ENCODE data around the gene ERCC6L2.

The ERCC6L2 gene

DNA sequence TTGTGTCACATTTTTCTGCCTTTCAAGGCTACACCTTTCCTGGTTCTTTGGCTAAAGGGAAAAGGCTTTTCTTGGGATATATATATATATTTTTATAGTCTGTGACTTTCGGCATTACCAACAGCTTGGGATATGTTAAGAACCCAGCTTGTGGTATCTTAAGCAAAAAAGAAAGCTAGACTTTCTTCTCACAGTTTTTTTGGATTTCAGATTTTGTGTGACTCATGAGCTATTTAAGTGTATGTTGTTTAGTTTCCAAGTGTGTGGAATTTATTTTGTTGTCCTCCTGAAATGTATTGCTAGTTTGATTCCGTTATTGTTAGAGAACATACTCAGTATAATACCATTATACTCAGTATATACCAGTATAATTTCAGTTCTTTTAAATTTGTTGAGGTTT lies 64.8 kb downstream of the ERCC6L2 start:
- Histone ChIP-seq H3K4me3 (ENCODE audit: low read length) (no peak overlapping the region), H3K4me1 (ENCODE audit: low read length) (no peaks in the 10 kb centered on the region), H3K4me2 (ENCODE audit: low read length) (no peak overlapping the region), H2AFZ (ENCODE audit: low read depth, low read length) (no peak overlapping the region), H3K27ac (ENCODE audit: low read length) (no peak overlapping the region), H3K9ac (ENCODE audit: low read length) (no peak overlapping the region), H3K79me2 (ENCODE audit: low read length) (no peaks in the 10 kb centered on the region), H4K20me1 (ENCODE audit: insufficient read depth, low read length) (no peaks in the 10 kb centered on the region), H3K36me3 (replicated peaks; ENCODE audit: low read depth, low read length) (peaks cover 62% of the 10 kb centered on the region), H3K27me3 (ENCODE audit: low read depth, low read length) (no peaks in the 10 kb centered on the region), H3K9me3 (ENCODE audit: insufficient read depth, low read length) (no peaks in the 10 kb centered on the region)
- TF ChIP-seq EZH2phosphoT487 (IDR thresholded peaks at IDR 0.05; ENCODE audit: low read depth): no peak
- TF ChIP-seq, protein P1, sequence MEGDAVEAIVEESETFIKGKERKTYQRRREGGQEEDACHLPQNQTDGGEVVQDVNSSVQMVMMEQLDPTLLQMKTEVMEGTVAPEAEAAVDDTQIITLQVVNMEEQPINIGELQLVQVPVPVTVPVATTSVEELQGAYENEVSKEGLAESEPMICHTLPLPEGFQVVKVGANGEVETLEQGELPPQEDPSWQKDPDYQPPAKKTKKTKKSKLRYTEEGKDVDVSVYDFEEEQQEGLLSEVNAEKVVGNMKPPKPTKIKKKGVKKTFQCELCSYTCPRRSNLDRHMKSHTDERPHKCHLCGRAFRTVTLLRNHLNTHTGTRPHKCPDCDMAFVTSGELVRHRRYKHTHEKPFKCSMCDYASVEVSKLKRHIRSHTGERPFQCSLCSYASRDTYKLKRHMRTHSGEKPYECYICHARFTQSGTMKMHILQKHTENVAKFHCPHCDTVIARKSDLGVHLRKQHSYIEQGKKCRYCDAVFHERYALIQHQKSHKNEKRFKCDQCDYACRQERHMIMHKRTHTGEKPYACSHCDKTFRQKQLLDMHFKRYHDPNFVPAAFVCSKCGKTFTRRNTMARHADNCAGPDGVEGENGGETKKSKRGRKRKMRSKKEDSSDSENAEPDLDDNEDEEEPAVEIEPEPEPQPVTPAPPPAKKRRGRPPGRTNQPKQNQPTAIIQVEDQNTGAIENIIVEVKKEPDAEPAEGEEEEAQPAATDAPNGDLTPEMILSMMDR (IDR thresholded peaks at IDR 0.05; ENCODE audit: low read depth, low read length): no peak

DNA sequence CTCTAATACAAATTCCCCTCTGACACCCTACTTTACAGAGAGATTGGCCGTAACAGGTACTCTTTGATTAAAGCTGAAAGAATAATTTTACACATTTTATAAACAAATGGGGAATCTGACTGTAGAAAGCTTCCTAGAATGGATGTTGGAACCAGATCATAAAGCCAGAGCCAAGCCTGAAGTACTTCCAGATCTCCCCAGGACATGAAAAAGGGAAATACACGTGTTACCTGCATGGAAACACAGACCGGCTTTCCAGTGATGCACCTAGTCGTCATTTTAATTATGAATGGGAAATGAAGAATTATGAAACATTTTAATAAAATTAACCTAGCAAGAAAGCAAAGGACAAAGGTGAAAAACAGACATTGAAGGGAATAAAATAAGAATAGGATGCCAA lies 66.5 kb downstream of the ERCC6L2 start:
- Histone ChIP-seq H3K9ac (ENCODE audit: low read length) (no peak overlapping the region), H3K36me3 (replicated peaks; ENCODE audit: low read depth, low read length) (peaks cover 67% of the 10 kb centered on the region)

DNA sequence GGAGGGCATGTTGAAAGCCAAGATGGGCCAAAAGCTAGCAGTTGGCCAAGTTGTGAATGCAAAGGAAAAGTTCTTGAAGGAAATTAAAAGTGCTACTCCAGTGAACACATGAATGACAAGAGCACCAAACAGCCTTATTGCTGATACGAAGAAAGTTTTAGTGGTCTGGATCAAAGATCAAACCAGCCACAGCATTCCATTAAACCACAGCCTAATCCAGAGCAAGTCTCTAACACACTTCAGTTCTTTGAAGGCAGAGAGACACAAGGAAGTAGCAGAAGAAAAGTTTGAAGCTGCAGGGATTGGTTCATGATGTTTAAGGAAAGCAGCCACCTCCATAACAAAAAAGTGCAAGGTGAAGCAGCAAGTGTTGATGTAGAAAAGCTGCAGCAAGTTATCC lies 71.6 kb downstream of the ERCC6L2 start:
- Histone ChIP-seq H3K36me3 (replicated peaks; ENCODE audit: low read depth, low read length) (peaks cover 67% of the 10 kb centered on the region), H3K9ac (ENCODE audit: low read length) (no peak overlapping the region), H3K4me2 (ENCODE audit: low read length) (no peak overlapping the region), H3K27ac (ENCODE audit: low read length) (no peak overlapping the region), H3K27me3 (ENCODE audit: low read depth, low read length) (no peaks in the 10 kb centered on the region), H2AFZ (ENCODE audit: low read depth, low read length) (no peak overlapping the region), H3K79me2 (ENCODE audit: low read length) (no peaks in the 10 kb centered on the region), H3K9me3 (ENCODE audit: insufficient read depth, low read length) (peaks cover 30% of the 10 kb centered on the region; the same call in 1 of the 2 replicates), H4K20me1 (ENCODE audit: insufficient read depth, low read length) (no peaks in the 10 kb centered on the region), H3K4me1 (ENCODE audit: low read length) (no peaks in the 10 kb centered on the region), H3K4me3 (ENCODE audit: low read length) (no peak overlapping the region)
- no peak for TF ChIP-seq EZH2phosphoT487 (IDR thresholded peaks at IDR 0.05; ENCODE audit: low read depth)
- TF ChIP-seq, protein P1 (IDR thresholded peaks at IDR 0.05; ENCODE audit: low read depth, low read length): no peak

More for the DNA sequence above, 66.5 kb downstream of the ERCC6L2 start:
- TF ChIP-seq EZH2phosphoT487 (IDR thresholded peaks at IDR 0.05; ENCODE audit: low read depth): no peak
- TF ChIP-seq, protein P1 (IDR thresholded peaks at IDR 0.05; ENCODE audit: low read depth, low read length): no peak
- Histone ChIP-seq H3K27me3 (ENCODE audit: low read depth, low read length) (no peaks in the 10 kb centered on the region), H3K27ac (ENCODE audit: low read length) (no peak overlapping the region), H3K4me1 (ENCODE audit: low read length) (no peaks in the 10 kb centered on the region), H3K79me2 (ENCODE audit: low read length) (no peaks in the 10 kb centered on the region), H2AFZ (ENCODE audit: low read depth, low read length) (no peak overlapping the region), H4K20me1 (ENCODE audit: insufficient read depth, low read length) (no peaks in the 10 kb centered on the region), H3K9me3 (ENCODE audit: insufficient read depth, low read length) (peaks cover 3% of the 10 kb centered on the region; the same call in 1 of the 2 replicates), H3K4me3 (ENCODE audit: low read length) (no peak overlapping the region), H3K4me2 (ENCODE audit: low read length) (no peak overlapping the region)

DNA sequence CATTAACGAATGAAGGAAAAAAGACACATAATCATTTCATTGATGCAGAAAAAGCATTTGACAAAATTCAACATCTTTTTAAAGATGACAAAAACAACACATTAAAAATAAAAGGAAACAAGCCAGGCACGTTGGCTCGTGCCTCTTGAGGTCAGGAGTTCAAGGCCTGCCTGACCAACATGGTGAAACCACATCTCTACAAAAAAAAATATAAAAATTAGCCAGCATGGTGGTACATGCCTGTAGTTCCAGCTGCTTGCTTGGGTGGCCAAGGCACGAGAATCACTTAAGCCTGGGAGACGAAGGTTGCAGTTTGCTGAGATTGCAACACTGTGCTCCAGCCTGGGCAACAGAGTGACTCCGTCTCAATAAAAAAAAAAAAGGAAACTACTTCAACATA lies 77.0 kb downstream of the ERCC6L2 start:
- Histone ChIP-seq H3K4me1 (ENCODE audit: low read length) (peaks cover 15% of the 10 kb centered on the region), H3K4me3 (ENCODE audit: low read length) (no peak overlapping the region), H3K9ac (ENCODE audit: low read length) (no peak overlapping the region), H2AFZ (ENCODE audit: low read depth, low read length) (no peak overlapping the region), H3K9me3 (ENCODE audit: insufficient read depth, low read length) (peaks cover 37% of the 10 kb centered on the region), H3K36me3 (replicated peaks; ENCODE audit: low read depth, low read length) (peaks cover 63% of the 10 kb centered on the region), H4K20me1 (ENCODE audit: insufficient read depth, low read length) (no peaks in the 10 kb centered on the region), H3K4me2 (ENCODE audit: low read length) (no peak overlapping the region), H3K79me2 (ENCODE audit: low read length) (no peaks in the 10 kb centered on the region), H3K27ac (ENCODE audit: low read length) (no peak overlapping the region), H3K27me3 (ENCODE audit: low read depth, low read length) (no peaks in the 10 kb centered on the region)
- TF ChIP-seq, protein P1 (IDR thresholded peaks at IDR 0.05; ENCODE audit: low read depth, low read length): no peak
- no peak for TF ChIP-seq EZH2phosphoT487 (IDR thresholded peaks at IDR 0.05; ENCODE audit: low read depth)
